Erythroblast (primary cell): ENCODE measurements around the gene MYO1E.

ENCODE experiments used
- GATA1 ChIP-seq: IDR thresholded peaks from 2 replicates; pipeline ENCODE4 v1.6.1; 2011; ENCODE audit warnings: low read depth, mild to moderate bottlenecking, control low read depth, low read length, moderate library complexity
- POLR2A ChIP-seq: IDR thresholded peaks from 2 replicates; pipeline ENCODE4 v1.6.1; 2011; ENCODE audit warnings: mild to moderate bottlenecking, low read length

GRCh38 chr15:59344311-59344710 lies 28.4 kb downstream of the MYO1E start:
- TF ChIP-seq POLR2A = no peak
- TF ChIP-seq GATA1 = no peak
